ENCODE results near the gene OR2H1.
"Not testable (repeated sequence)": the region's sequence is repeated elsewhere in the genome, so short reads cannot be mapped to it uniquely, and the experiment has no call there.

Gene OR2H1

DNA sequence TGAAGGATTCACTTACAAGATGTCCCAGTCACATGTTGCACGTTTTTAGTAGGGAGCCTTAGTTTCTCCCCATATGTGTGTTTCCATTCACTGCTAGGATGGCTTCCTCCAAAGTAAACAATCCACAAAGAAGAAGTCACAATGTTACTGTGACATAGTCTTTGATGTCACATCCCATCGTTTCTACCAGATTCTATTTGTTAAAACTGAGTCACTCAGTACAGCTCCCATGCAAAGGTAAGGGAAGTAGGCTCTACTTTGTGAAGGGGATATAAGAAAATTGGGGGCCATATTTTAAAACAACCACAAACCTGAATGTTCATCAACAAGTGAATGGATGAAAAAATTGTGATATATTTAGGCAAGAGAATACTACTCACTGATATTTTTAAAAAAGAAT is at the start of gene OR2H1, which contains the start of gene OR11A1:
Gene OR2H1, plus strand, starts transcription at position 185 of the 400 bp plus-strand sequence. CDS start 4,615 bp downstream, outside the sequence.
Gene OR11A1, minus strand, starts transcription at position 101 of the 400 bp plus-strand sequence. CDS start 29,430 bp downstream, outside the sequence.
- no peak for DNase-seq (ENCODE audit: low read depth in 2 of 2)

DNA sequence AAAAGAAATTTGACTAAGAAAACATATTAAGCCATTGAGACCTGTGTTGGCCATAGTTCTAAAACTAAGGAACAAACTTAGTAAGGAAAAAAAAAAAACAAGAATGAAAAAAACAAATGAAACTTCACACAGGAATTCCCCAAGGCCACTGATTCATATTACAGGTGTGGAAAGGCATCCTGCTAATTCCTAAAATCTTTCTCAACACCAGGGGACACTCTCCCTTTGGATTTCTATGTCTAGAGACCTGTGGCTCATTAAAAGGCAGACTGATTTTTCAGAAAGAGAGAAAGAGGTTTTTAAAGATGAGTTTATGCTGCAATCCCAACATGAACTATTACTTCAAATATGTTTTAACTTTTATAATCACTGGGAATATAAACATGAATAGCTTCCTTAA is 42.4 kb upstream of the OR2H1 start, which contains the start of gene OR12D1:
Gene OR12D1, plus strand, starts transcription at position 341 of the 400 bp plus-strand sequence.
- no peak for DNase-seq (ENCODE audit: low read depth in 2 of 2)

DNA sequence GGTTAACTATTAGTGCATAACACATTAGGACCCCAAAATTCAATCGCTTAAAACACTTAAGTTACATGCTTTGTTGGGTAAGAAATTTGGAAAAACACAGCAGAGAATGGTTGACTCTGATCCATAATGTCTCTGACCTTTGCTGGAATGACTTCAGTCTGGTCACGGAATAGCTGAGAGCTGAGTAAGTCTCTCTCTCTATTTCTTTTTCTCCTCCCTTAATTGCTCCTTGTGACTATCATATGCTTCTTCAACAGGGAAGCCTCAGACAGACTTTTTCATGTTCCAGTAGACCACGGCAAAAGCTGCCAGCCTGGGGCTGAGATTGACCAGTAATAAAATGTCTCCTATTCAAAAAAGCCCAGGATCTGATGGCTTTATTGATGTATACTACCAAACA is 37.4 kb upstream of the OR2H1 start:
- DNase-seq (ENCODE audit: low read depth in 2 of 2) = no peak

DNA sequence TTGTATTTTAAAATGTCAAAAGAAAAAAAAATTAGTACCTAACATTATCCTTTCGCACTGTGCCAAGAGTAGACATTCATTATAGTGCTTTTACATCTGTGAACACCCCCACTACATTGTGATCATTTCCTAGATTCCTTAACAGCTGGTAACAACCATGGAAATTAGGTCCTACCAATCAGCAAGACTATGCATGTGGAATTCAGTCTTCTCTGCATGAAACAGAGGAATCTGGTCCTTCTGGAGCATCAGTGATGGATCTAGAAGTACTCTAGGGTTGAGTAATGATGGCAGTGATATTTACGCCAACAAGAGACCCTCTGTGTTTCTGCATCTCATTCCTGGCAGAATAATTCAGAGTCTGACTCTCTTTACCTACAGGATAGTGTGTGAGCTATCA is 32.8 kb upstream of the OR2H1 start:
- no peak for DNase-seq (ENCODE audit: low read depth in 2 of 2)

DNA sequence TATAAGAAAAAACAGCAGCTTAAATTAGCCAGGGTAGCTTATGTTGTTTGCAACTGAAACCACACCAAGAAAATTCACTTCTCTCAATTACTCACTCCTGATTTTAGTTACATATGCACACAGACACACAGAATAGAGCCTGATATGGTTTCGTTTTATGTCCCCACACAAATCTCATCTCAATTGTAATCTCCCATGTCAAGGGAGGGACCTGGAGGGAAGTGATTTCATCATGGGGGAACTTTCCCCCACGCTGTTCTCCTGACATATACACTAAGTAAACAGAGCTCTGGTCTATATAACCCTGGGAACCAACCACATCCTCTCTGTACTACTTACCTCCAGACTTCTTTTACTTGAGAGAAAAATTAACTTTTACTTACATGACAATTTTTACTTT is 32.4 kb upstream of the OR2H1 start:
- no peak for DNase-seq (ENCODE audit: low read depth in 2 of 2)

DNA sequence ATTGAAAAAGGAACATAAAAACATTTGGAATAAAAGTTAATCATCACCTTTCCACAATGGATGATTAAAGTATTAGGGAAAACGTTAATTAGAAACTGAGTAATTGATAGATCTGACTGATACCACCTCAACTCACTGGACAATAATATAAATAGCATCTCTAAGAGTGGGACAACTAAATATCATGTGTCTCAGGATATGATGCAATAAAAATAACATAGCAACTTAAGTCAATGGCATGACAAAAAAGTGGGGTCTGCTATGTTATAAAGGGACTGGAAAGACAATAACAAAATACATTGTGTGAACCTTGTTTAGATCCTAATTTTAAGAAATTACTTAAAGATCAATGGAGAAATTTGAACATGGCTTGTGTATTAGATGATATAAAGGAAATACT is 31.9 kb upstream of the OR2H1 start:
- DNase-seq (ENCODE audit: low read depth in 2 of 2) = no peak

DNA sequence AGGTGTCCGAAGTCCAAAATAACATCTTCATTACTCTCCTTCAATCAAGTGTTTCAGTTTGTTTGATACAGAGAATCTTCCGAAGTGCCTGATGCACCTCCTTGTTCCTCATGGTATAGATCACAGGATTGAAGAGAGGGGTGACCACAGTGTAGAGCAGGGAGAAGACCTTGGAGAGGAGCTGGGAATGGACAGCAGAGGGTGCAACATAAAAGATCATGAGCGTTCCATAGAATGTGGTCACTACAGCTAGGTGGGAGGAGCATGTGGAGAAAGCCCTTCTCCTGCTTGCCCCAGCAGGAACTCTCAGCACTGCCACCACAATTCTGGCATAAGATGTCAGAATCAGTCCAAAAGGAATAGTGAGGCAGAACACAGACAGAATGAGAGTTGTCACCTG is 30.3 kb upstream of the OR2H1 start:
- no peak for DNase-seq (ENCODE audit: low read depth in 2 of 2)

DNA sequence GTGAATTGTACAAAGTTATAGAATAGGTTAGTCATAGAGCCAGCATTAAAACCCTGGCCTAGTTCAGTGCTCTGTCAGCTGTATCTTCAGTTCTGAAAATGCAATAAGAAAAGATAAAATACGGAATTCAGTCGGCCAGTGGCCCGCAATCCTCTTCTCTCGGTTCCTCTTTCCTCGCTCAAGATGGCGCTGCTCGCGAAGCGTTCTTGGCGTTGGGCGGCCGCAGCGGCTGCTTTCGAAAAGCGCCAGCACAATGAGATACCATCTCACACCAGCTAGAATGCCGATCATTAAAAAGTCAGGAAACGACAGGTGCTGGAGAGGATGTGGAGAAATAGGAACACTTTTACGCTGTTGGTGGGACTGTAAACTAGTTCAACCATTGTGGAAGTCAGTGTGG is 20.2 kb upstream of the OR2H1 start:
- DNase-seq (ENCODE audit: low read depth in 2 of 2) = not testable (repeated sequence)

DNA sequence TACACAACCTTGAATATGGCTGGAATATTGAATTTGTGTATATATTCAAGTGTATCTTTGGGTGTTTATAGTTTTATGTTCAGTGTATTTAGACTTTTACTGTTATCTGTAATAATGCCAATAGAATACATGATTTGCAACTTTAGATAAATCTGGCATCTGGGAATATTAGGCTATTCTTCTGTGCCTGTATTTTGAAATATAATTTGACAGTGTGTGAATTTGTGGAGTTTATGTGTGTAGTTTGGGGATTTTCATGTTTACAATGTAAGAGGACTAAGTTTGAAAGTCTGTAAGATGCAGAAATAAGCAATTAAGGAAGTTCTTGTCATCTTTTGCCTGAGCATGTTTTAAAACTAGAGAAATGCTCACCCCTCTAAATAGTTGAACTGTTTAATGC is 17.9 kb upstream of the OR2H1 start, which contains the start of gene OR10C1:
Gene OR10C1, plus strand, starts transcription at position 301 of the 400 bp plus-strand sequence. CDS start 710 bp downstream, outside the sequence.
- DNase-seq (ENCODE audit: low read depth in 2 of 2) = no peak

DNA sequence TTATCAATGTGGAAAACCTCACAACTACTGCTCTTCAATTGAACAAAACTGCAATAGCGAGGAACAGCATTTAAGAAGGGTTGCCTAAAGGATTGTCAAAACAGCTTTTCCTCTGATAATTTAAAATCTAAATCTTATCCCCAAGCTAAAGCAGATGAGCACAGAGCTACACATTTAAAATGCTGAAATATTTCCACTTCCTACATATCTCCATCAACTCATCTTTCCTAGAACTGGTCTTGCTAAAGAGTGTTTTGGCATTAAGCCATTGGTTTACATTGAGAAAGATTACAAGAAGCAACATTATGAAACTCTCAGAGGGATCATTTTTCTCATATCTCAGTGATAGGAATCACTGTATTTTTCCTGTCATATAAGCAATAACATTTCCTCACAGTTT is 14.2 kb upstream of the OR2H1 start:
- no peak for DNase-seq (ENCODE audit: low read depth in 2 of 2)

DNA sequence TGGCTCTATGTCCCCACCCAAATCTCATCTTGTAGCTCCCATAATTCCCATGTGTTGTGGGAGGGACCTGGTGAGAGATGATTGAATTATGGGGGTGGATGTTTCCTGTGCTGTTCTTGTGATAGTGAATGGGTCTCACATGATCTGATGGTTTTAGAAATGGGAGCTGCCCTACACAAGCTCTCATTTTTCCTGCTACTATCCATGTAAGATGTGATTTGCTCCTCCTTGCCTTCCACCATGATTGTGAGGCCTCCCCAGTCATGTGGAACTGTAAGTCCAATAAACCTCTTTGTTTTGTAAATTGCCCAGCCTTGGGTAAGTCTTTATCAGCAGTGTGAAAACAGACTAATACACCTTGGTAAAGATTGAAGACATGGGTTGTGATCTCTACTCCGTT is 12.9 kb upstream of the OR2H1 start:
- DNase-seq (ENCODE audit: low read depth in 2 of 2) = not testable (repeated sequence)

DNA sequence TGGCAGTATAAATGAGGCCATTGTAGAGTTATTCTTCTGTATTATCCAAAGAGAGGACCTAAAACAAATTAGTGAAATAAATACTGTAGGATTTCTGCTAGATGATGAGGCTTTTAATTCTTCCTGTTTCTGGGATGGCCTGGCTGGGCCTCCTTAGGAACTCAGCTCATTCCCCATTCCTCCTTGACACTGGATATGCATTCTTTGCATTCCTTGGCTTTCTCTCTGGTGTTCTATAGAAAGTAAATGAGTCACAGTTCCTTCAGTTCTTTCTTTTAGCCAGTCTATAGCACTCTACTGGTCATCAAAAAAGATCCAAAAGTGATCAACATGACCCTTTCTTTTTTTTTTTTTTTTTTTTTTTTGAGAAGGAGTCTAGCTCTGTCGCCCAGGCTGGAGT is 9.3 kb upstream of the OR2H1 start:
- DNase-seq (ENCODE audit: low read depth in 2 of 2) = no peak

DNA sequence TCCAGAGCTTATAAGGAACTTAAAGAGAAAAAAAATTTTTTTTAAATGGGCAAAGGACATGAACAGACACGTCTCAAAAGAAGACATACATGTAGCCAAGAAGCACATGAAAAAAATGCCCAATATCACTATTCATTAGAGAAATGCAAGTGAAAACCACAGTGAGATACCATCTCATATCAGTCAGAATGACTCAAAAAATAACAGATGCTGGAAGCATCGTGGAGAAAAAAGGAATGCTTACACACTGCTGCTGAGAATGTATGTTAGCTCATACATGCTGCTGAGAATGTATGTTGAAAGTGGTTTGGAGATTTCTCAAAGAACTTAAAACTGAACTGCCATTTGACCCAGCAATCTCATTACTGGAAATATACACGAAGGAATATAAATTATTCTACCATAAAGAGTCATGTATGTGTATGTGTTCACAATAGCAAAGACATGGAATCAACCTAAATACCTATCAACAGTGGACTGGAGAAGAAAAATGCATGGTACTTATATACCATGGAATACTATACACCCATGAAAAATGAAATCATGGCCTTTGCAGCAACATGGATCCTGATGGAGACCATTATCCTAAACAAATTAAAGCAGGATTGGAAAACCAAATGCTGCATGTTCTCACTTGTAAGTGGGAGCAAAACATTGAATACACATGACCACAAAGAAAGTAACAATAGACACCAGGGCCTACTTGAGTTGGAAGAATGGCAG is 5.3 kb upstream of the OR2H1 start:
- DNase-seq (ENCODE audit: low read depth in 2 of 2) = no peak

DNA sequence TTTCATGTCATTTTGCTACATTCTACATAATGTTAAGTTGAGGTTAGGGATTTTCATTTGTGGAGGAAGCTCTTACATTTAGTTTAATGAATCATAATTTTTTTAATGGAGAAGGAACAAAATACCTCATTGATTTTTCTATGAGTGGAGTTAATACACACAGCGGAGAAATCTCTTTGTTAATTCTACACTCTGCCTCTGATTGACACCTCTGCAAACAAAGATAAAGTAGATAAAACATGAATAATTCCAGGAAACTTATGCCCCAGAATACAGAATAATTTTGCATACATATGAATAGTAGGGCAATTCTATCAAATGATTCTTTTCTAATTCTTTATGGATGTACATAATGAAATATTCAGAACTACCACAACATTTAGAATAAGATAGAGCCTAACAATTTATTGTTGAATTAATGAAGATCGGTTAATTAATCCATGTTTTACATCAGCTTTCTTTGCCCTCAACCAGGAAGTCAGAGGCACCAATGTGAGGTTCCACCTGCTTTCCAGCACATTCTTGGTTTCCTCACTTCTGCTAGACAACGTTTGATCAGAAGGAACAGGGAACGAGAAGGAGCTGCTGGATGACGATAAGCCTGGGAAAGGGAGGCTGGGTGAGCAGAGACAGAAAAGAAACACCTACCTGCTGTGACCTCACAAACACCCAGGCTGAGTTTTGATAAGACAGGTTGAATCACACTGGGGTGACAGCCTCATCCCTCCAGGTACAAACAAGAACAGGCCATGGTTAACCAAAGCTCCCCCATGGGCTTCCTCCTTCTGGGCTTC is 4.3 kb downstream of the OR2H1 start:
- no peak for DNase-seq (ENCODE audit: low read depth in 2 of 2)

DNA sequence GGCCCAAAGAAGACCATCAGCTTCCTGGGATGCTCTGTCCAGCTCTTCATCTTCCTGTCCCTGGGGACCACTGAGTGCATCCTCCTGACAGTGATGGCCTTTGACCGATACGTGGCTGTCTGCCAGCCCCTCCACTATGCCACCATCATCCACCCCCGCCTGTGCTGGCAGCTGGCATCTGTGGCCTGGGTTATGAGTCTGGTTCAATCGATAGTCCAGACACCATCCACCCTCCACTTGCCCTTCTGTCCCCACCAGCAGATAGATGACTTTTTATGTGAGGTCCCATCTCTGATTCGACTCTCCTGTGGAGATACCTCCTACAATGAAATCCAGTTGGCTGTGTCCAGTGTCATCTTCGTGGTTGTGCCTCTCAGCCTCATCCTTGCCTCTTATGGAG is 5.1 kb downstream of the OR2H1 start:
- no peak for DNase-seq (ENCODE audit: low read depth in 2 of 2)

DNA sequence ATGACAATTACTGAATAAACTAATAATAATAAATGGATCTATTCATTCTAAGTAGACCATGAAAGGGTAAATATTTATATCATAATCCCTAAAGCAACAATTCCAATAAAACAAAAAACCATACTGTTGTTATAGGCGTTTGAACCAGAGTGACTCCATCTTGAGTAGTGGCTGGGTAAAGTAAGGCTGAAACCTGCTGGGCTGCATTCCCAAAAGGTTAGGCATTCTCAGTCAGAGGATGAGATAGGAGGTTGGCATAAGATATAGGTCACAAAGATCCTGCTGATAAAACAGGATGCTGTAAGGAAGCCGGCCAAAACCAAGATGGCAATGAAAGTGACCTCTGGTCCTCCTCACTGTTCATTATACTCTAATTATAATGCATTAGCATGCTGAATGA is 8.3 kb downstream of the OR2H1 start:
- DNase-seq (ENCODE audit: low read depth in 2 of 2) = no peak

DNA sequence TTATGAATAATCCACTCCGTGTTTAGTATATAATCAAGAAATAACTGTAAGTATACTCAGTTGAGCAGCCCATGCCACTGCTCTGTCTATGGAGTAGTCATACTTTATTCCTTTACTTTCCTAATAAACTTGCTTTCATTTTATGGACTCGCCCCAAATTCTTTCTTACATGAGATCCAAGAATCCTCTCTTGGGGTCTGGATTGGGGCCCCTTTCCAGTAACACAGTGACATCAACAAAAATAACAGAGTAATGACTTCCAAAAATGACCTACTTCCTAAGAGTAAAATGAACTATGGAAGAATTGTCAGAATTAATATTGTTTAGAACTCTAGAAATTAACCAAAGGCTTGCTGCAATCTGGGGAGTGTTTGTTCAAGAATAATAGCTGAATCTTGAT is 8.8 kb downstream of the OR2H1 start:
- no peak for DNase-seq (ENCODE audit: low read depth in 2 of 2)

DNA sequence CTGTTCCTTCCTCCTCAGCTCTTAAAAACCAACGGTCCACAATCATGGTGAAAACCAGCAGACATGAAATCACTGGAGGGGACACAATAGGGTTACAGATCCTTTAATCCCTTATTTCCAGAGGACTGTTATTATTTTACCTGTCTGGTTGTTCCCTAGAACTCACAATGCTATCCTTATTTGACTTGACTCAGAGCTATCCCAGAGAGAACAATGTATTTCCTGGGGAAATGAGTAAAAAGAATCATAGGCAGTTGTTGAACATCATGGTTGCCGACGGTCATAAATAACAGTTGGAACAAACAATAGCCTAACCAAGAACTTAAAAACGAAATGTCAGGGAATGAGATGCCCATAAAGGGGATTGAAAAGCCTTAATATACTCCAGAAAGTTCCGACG is 9.3 kb downstream of the OR2H1 start:
- no peak for DNase-seq (ENCODE audit: low read depth in 2 of 2)

DNA sequence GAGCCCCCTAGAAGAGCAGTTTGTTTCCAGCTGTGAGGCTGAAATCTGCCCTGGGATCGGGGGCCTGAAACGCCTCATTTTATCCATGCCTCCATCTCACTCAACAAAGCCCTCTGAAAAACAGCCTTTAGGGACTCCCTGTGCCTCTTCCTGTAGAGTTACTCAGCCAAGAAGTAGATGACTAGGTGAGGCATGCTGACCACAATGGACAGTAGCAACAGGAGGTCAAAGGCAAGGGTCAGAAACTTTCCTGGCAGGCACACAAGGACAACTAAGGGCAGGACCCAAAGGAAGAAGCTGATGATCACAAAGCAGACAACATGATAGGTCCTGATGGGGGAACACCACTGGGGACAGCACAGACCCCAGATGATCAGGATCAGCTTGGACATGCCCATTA is 18.0 kb downstream of the OR2H1 start:
- no peak for DNase-seq (ENCODE audit: low read depth in 2 of 2)

DNA sequence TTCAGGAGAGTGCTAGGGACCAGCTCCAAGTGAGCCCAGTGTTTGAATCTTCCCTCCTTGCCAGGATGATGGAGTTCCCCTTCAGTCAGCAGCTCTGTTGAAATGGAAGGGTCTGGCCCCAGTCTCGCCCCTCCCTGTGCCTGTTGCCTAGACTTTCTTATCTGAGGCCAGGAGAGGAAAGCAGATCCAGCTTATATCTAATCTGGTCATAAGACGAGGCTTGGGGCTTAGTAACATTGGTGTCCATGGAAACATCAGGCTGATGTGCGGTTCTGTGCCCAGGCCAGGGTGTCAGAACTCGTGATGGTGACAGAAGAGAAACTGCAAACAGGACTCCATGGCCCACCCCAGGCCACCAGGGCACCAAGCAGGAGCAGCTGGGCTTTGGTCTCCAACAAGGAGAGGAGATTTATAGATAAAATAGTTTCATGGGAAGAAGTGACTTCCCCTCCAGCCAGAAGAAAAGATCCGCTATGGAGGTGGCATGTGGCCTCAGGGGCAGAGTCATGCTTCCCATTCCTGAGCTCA is 21.0 kb downstream of the OR2H1 start:
- no peak for DNase-seq (ENCODE audit: low read depth in 2 of 2)

DNA sequence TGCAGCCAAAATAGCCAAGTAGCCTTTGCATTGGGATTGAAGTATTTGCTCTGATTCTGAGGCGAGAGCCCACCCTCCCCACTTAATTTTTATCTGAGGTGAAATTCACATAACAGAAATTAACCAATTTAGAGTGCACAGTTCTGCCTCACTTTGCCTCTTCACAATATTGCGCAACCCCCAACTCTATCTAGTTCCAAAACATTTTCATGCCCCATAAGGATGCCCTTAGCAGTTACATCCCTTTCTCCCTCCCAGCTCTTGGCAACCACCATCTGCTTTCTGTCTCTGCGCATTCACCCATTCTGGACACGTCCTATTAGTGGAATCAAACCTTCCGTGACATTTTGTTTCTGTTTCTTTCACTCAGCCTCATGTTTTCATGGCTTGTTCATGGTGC is 21.8 kb downstream of the OR2H1 start:
- DNase-seq (ENCODE audit: low read depth in 2 of 2) = no peak

DNA sequence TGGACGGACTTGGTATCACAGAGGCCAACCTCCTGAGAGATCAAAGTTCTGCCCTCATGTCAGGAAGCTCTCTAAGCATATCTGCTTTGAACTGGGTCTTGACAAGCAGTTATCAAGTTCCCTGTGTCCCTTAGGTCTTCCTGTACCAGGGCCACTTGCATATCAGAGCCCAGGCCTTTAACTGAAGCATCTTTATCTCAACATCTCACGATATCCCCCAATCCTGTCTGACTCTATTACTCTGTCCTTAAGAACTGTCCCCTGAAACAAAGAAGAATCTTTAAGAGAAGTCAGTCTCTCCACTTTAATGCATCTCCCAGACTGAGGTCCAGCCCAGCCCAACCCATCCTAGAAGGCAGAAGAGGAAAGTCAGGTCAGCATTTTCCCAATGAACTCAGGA is 22.6 kb downstream of the OR2H1 start:
- no peak for DNase-seq (ENCODE audit: low read depth in 2 of 2)

DNA sequence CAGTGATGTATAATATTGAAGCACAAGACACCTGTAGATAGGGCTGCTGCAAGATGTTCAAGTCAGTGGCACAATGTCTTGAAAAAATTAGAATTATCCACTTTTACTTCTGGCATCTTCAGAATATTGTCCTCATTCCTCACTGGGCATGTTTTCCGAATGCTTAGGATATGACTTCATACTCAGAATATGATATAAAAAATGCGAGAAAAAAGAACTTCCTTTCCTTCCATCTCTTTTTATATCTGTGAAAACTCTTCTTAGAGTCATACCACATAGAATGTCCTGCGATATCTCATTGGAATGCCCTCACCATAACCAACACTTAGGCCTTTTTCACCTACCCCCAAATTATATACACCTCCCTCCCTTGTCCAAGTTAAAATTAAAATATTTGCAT is 26.2 kb downstream of the OR2H1 start:
- no peak for DNase-seq (ENCODE audit: low read depth in 2 of 2)

All from stimulated activated CD4-positive, alpha-beta T cell treated with anti-CD3 and anti-CD28 coated beads, Interleukin-15, amount 100 ng/mL, for 48 hours (primary cell).